ENCODE results near the gene APOF. TPM values are rescaled to one million over a fixed set of nuclear protein-coding genes. Genes with fewer than 3 reads are reported as not detected.

APOF gene
- total and polyA plus RNA-seq, 2 donors from 2014 or later = not detected

DNA sequence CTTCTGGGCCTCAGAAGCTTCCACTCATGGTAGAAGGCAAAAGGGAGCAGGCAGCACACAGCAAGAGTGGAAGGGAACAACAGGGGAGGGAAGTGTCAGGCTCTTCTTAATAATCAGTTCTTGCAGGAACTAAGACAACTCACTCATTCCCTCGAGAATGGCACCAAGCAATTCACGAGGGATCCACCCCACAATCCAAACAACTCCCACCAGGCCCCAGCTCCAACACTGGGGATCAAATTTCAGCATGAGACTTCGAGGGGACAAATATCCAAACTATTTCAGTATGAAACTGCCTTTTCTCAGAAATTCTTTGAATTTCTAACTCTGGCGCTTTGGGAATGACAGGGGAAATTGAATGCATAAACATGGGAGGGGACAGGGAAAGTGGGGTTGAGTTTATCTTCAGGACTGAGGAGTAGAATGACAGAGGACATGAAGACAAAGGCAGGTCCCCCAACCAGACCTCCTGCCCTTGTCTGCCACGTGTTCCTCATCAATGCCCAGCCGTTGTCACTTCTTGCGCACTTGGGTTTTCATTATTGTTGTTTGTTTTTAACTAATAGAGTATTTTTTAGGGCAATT is 24.6 kb upstream of the APOF start:
- Histone ChIP-seq H3K9me3 (ENCODE audit: control insufficient read depth in 2 of 3, insufficient read depth in 1 of 3, low read length in 3 of 3) (no peaks in the 10 kb centered on the region), H3K27ac (ENCODE audit: low read depth in 2 of 2, low read length in 2 of 2) (no peak overlapping the region), H3K4me1 (ENCODE audit: control insufficient read depth in 2 of 3, insufficient read depth in 2 of 3, low read depth in 1 of 3, low read length in 3 of 3) (no peaks in the 10 kb centered on the region), H3K4me3 (ENCODE audit: low read length in 3 of 3) (no peak overlapping the region), H3K27me3 (ENCODE audit: control insufficient read depth, insufficient read depth, low read length) (no peaks in the 10 kb centered on the region), H3K36me3 (ENCODE audit: control insufficient read depth in 2 of 3, insufficient read depth in 3 of 3, low read length in 3 of 3) (no peaks in the 10 kb centered on the region), H3K9ac (ENCODE audit: low read length in 3 of 3) (no peak overlapping the region)
- TF ChIP-seq, protein P1, sequence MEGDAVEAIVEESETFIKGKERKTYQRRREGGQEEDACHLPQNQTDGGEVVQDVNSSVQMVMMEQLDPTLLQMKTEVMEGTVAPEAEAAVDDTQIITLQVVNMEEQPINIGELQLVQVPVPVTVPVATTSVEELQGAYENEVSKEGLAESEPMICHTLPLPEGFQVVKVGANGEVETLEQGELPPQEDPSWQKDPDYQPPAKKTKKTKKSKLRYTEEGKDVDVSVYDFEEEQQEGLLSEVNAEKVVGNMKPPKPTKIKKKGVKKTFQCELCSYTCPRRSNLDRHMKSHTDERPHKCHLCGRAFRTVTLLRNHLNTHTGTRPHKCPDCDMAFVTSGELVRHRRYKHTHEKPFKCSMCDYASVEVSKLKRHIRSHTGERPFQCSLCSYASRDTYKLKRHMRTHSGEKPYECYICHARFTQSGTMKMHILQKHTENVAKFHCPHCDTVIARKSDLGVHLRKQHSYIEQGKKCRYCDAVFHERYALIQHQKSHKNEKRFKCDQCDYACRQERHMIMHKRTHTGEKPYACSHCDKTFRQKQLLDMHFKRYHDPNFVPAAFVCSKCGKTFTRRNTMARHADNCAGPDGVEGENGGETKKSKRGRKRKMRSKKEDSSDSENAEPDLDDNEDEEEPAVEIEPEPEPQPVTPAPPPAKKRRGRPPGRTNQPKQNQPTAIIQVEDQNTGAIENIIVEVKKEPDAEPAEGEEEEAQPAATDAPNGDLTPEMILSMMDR (IDR thresholded peaks at IDR 0.05; ENCODE audit: borderline replicate concordance, extremely low read depth, insufficient read depth) = no peak
- FAIRE-seq = no peak
- DNase-seq = peak in 3 of 5 donors; percentile 36 to 81 (median 67)
- intact Hi-C loops (cut with DNase I) = no loop called here

DNA sequence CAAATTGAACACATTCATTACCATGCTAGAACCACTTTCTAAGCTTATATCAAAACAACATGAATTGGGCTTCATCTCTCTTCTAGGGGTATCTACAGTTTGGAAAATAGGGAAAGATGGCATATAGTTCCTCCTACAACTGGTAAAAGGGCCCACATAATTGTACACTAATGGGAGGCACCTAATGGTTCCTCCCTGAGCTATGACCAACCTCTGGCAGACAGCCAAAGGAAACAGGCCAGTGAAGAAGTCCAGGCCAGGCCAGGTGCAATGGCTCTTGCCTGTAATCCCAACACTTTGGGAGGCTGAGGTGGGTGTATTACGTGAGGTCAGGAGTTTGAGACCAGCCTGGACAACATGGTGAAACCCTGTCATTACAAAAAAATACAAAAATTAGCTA is 23.2 kb upstream of the APOF start:
- Histone ChIP-seq H3K27me3 (ENCODE audit: control insufficient read depth, insufficient read depth, low read length) (no peaks in the 10 kb centered on the region), H3K36me3 (ENCODE audit: control insufficient read depth in 2 of 3, insufficient read depth in 3 of 3, low read length in 3 of 3) (no peaks in the 10 kb centered on the region), H3K27ac (ENCODE audit: low read depth in 2 of 2, low read length in 2 of 2) (no peak overlapping the region), H3K4me1 (ENCODE audit: control insufficient read depth in 2 of 3, insufficient read depth in 2 of 3, low read depth in 1 of 3, low read length in 3 of 3) (no peaks in the 10 kb centered on the region), H3K4me3 (ENCODE audit: low read length in 3 of 3) (no peak overlapping the region), H3K9ac (ENCODE audit: low read length in 3 of 3) (no peak overlapping the region), H3K9me3 (ENCODE audit: control insufficient read depth in 2 of 3, insufficient read depth in 1 of 3, low read length in 3 of 3) (no peaks in the 10 kb centered on the region)
- intact Hi-C loops (cut with DNase I) = no loop called here
- FAIRE-seq (no peak), DNase-seq (peak in 2 of 5 donors; percentile 9 to 51)
- TF ChIP-seq, protein P1 (IDR thresholded peaks at IDR 0.05; ENCODE audit: borderline replicate concordance, extremely low read depth, insufficient read depth) = no peak

DNA sequence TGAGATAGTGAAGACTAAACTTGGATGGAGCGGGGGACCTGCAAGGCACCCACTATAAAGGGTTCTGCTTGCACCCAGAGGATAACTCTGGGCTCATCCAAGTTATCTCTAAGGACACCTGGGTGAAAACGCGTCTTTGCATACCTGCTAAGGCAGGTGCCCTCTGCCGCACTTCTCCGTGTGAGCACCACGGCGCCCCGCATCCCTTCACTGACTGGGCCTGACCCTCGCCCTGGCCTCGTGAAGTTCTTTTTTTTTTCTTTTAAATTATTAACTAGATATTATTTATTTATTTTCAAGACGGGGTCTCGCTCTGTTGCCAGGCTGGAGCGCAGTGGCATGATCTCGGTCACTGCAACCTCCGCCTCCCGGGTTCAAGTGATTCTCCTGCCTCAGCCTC is 20.0 kb upstream of the APOF start:
- intact Hi-C loops (cut with DNase I) = no loop called here
- Histone ChIP-seq H3K4me3 (ENCODE audit: low read length in 3 of 3) (no peak overlapping the region), H3K4me1 (ENCODE audit: control insufficient read depth in 2 of 3, insufficient read depth in 2 of 3, low read depth in 1 of 3, low read length in 3 of 3) (no peaks in the 10 kb centered on the region), H3K9ac (ENCODE audit: low read length in 3 of 3) (no peak overlapping the region), H3K36me3 (ENCODE audit: control insufficient read depth in 2 of 3, insufficient read depth in 3 of 3, low read length in 3 of 3) (no peaks in the 10 kb centered on the region), H3K27ac (ENCODE audit: low read depth in 2 of 2, low read length in 2 of 2) (no peak overlapping the region), H3K9me3 (ENCODE audit: control insufficient read depth in 2 of 3, insufficient read depth in 1 of 3, low read length in 3 of 3) (no peaks in the 10 kb centered on the region), H3K27me3 (ENCODE audit: control insufficient read depth, insufficient read depth, low read length) (no peaks in the 10 kb centered on the region)
- DNase-seq = no peak
- no peak for FAIRE-seq
- TF ChIP-seq, protein P1 (IDR thresholded peaks at IDR 0.05; ENCODE audit: borderline replicate concordance, extremely low read depth, insufficient read depth) = no peak

DNA sequence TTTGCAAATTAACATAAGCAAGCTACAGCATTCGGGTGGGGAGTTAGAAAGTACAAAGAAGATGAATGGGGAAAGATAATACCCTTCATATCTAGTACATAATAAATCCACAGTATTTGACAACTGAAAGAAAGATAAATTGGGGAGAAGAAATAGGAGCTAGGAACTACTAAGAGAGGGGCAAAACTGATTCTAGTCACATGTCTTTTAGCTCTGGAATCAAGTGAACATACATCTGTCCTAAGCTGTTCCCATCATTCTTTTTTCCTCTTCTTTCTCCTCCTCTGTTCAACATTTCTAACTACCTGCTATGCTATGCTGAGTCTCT is 15.3 kb upstream of the APOF start:
- no peak for FAIRE-seq
- Histone ChIP-seq H3K4me3 (ENCODE audit: low read length in 3 of 3) (no peak overlapping the region), H3K9me3 (ENCODE audit: control insufficient read depth in 2 of 3, insufficient read depth in 1 of 3, low read length in 3 of 3) (no peaks in the 10 kb centered on the region), H3K27me3 (ENCODE audit: control insufficient read depth, insufficient read depth, low read length) (no peaks in the 10 kb centered on the region), H3K9ac (ENCODE audit: low read length in 3 of 3) (no peak overlapping the region), H3K36me3 (ENCODE audit: control insufficient read depth in 2 of 3, insufficient read depth in 3 of 3, low read length in 3 of 3) (no peaks in the 10 kb centered on the region), H3K27ac (ENCODE audit: low read depth in 2 of 2, low read length in 2 of 2) (no peak overlapping the region), H3K4me1 (ENCODE audit: control insufficient read depth in 2 of 3, insufficient read depth in 2 of 3, low read depth in 1 of 3, low read length in 3 of 3) (no peaks in the 10 kb centered on the region)
- TF ChIP-seq, protein P1 (IDR thresholded peaks at IDR 0.05; ENCODE audit: borderline replicate concordance, extremely low read depth, insufficient read depth) = no peak
- DNase-seq = no peak
- intact Hi-C loops (cut with DNase I) = no loop called here

All from kidney (tissue), 14 donors.